Activated CD8-positive, alpha-beta memory T cell treated with anti-CD3 and anti-CD28 coated beads for 4 hours (primary cell): ENCODE data around the gene P2RX1.

Experiments used
- DNase-seq, 2 donors: peaks; one replicate each; pipeline ENCODE4 v3.0.0-alpha.2; 2020; ENCODE audit warnings: low read depth in 2 of 2

The P2RX1 gene

DNA sequence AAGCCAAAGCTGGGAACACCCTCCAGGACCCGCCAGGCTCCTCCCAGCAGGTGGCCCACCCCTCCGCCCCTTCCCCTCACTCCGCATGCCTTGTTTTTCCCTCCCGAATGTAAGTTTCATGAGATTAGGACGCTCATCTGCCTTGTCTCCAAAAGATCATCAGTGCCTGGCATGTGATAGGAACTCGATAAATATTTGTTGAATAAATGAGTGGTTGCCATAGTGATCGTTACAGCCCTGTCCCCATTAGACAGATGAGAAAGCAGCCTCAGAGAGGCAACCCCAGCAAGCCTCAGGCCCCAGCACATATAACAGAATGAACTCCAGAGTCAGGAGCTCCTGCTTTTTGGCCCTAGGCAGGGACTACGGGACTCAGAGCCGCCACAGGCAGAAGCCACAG, 28.5 kb downstream of the P2RX1 start:
- no peak for DNase-seq

DNA sequence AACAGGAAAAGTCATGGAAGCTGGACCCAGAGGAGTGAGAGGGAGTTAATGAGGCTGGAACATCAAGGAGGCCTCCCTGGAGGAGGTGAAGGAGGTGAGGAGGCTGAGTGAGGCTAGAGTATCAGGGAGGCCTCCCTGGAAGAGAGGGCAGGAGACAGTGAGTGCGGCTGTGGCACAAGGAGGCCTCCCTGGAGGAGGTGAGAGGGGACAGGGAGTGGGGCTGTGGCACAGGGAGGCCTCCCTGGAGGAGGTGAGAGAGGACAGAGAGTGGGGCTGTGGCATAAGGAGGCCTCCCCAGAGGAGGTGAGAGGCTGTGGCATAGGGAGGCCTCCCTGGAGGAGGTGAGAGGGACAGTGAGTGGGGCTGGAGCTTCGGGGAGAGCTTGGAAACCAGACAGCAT, 28.9 kb downstream of the P2RX1 start:
- no peak for DNase-seq

DNA sequence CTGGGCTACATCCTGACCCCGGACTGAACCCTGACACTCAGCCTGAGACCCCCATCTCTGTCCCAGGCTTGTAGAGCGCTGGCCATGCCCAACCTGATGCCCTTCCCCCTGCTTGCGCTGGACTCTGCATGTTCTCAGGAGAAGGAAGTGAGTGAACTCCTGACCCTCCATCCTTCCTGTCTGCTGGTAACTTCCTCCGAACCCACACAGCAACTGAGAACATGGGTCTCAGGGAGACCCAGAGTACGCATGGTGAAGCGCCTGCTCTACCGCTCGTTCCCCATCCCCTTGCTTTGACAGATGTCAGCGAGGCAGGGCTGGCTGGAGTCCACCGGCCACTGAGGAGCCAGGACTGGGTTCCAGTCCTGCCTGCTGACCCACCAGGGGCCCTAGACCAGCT, 29.5 kb downstream of the P2RX1 start:
- no peak for DNase-seq

DNA sequence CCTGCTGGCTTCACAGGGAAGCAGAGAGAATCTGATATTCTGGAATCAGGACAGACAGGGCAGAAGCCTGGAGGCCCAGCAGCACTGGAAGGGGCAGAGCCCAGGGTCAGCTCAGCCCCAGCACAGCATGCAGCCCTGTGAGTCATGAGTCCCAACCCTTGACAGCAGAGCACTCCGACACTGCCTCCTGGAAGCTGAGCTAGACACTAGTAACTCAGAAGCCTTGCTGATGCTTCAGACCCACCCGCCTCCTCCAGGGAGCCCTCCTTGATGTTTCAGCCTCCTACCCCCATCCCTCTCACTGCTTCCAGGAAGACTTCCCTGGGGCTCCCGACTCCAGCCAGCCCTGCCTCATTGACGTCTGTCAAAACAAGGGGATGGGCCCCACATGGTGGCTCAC, 30.3 kb downstream of the P2RX1 start:
- DNase-seq, result no peak

DNA sequence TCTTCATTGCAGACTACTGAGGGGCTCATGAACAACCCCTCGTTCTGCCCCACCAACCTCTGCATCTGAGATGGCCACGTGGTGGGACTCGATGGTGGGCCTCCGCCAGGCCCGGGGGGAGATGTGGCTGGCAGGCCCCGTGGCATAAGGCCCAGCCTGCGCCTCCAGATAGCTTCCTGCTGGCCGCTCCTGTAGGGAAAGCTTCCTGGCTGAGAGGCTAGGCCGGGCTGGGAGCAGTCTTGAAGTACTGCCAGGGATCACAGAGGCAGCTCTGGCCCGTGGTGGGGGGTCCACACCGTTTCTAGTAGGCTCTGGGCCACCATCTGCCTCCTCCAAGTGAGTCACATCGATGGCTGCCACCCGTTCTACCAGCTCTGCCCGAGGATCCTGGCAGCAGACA, 31.0 kb downstream of the P2RX1 start:
- DNase-seq, result no peak

DNA sequence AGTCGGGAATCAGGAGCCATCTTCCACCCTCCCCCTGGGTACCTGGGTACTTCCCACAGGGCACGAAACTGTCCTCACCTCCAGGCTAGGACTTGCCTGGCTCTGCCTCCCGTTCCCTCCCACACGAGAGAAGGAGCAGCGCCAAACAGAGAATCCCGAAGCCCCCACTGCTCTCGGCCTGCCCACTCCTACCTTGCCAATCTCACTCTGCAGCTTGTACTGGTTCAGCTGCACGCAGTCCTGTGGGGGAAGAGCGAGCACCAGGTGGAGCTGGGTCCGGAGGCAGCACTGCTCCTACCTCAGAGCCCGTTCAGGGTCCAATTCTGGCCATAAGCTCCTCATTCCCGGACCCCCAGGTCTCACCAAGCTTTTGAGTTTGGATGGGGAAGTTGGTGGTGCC, 32.1 kb downstream of the P2RX1 start:
- DNase-seq, result no peak

DNA sequence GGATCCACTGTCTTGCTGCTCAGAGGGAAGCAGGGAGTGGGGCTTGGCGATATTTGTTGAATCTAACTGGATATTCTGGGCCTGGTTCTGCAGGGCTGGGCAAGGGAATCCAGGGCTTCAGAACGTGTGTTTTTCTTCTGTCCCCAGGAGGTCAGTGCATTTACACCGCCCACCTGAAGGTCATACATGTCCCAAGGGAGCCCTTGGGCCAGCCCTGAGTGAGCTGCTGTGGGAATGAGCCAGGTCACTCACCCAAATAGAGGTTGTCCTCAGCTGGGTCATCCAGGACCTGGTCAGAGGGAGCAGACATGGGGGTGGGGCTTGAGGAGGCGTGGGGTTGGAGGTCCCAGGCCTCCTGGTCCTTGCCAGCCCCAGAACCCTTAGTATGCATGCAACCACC, 34.0 kb downstream of the P2RX1 start:
- no peak for DNase-seq

DNA sequence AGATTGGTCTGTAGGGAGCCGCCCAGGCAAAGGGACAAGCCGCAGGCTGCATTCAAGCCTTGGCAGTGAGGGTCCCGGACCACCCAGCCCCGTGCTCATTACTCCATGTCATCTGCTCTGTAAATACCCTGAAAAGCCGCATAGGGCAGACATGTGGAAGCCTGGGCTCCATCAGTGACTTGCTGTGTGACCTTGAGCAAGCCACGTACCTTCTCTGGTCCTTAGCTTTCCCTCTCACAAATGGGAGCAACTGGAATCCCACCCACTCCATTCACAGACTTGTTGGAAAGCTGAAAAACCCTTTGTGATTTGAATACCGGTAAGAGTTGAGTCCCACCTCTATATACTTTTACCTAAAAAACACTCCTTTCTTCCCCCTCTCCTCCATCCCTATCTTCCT, 35.3 kb downstream of the P2RX1 start:
- DNase-seq, result no peak

DNA sequence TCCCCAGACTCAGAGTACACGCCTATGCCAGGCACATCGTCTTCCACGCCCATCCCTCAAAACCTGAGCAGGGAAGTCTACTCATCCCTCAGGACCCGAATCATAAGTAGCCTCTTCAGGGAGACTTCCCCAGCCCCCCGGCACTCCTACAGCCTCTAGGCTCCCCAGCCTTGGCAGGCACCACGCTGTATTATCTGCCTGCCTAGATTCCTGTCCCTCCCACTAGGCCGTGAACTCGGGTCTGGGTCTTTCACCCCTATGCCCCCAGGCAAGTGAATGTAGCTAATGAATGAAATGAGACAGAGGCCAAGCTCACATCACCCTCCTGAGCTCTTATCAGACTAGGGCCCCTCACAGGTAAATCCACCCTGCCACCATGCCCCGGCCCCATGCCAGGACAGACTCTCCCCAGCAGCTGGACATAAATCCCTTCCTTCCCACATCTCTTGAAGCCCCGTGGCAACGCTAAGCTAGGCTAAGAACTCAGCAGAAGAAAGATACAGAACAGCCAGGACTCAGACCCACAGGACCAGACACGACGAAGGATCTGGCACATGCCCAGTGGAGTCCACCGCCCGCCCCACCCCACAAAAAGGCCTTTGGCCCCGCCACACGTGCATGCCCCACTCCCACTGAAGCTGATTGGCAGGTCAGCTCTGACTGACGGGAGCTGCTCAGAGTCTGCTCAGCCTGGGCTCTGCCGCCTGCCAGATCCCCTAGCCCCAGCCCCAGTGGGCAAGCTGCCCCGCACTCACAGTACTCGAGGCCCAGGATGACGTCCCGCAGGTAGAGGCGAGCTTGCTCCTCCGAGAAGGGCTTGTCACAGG, 36.5 kb downstream of the P2RX1 start:
- no peak for DNase-seq

DNA sequence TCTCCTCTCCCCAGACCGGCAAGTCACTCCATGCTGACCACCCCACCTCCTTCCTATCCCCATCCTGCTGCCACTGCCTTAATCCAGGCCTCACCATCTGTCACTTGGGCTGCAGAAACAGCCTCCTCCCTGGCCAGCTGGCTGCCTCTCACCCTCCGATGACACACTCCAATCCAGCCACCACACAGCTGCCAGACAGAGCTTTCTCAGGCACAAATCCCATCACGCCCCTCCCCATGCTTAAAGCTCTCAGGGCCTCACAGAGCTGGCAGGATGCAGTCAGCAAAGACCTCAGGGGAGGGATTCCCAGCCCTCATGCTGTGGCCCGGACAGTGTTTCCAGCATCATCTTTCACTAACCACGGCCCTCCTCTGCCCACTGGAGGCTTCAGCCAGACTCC, 37.1 kb downstream of the P2RX1 start:
- DNase-seq, result no peak

DNA sequence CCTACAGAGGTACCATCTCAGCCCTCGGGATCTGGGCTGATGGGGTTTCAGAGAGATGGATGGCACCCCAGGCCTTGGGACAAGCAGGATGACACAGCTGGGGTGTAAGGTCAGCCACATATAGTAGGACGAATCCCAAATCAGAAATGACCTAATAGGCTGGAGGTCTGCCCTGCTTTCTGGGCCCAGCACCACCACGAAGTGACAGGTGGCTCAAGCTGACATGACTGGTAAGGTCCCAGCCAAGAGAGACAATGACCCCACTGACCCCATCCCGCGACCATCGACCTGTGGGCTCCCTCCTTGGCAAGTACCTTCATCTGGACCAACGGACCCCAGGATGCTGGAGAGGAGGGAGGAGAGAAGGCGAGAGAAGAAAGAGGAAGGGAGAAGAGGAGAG, 39.0 kb downstream of the P2RX1 start:
- no peak for DNase-seq

DNA sequence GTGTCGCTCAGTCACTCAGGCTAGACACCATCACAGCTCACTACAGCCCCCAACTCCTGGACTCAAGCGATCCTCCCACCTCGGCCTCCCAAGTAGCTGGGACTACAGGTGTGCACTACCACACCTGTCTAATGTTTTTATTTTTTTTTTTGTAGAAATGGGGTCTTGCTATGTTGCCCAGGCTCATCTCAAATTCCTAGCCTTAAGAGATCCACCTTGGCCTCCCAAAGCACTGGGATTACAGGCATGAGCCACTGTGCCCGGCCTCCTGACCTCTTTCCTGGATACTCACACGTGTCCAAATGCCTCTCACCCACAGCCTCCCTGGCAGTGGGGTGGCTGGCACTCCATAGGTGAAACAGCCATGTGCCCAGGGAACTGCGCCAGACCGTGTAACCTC, 40.9 kb downstream of the P2RX1 start:
- no peak for DNase-seq

DNA sequence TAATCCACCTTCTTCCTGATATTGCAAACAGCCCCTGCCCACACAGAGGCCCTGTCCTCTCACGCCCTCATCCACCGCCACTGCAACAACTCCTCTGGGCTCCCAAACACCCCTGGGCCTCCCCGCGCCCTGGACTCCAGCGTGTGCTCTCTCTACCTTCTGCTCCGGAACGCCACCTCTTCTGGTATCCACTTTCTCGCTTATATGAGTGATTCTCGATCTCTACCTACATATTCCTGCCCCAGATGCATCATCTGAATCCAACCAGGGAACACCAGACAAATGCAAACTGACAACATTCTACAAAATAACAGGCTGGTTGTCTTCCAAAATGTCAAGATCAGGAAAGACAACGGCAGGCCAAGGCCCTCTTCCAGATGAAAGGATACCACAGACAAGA, 42.4 kb downstream of the P2RX1 start:
- DNase-seq, result no peak

DNA sequence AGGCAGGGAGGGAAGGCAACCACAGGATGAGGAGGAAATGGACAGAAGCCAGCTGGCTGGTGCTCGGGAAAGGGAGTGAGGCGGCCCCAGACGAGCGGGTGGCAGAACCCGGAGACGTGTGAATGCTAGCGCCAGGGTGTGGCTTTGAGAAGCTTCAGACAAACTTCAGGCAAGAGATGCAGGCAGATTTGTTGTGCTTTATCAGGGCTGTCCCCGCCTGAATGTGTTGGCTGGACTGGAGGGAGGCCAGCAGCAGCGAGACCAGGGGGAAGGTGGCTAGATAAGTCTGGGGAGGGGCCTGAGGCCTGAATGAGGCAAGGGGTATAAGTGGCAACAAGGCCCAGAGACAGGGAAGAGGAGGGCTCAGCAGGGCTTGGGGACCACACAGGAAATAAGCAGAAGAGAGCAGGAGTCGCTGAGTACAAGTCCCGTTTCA, 45.4 kb downstream of the P2RX1 start:
- no peak for DNase-seq

DNA sequence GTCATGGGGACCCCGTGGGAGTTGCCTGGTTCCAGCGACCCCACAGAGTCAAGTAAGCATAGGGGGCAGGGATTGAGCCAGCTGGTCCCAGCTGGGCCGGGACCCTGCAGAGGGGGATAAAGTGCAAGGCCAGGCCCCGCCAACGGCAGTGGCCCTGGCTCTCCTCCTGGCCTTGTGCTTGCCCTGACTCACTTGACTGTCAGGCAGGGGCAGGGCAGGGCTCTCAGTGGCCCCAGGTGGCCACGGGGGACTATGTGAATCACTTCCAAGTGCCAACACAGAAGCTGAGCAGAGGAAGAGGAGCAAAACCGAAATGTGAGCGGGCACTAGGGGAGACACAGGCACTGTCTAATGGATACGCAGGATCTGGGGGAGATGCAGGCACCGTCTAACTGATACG, 48.7 kb downstream of the P2RX1 start:
- no peak for DNase-seq

DNA sequence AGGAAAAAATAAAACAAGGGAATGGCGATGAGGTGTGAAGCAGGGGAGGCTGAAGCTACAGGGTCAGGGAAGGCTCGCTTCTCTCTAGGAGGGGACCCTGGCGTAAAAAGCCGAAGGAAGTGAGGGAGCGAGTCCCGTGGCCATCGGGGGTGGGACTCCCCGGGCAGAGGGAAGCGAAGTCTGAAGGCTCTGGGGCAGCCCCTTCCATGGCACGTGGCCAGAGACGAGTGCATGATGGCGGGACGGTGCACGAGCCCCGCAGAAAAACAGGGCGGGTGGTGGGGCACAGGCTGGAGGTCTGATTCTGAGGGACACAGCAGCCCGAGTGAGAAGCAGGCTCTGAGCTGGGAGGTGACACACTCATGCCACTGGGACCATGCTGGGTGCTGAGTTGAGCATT, 49.2 kb downstream of the P2RX1 start:
- no peak for DNase-seq

DNA sequence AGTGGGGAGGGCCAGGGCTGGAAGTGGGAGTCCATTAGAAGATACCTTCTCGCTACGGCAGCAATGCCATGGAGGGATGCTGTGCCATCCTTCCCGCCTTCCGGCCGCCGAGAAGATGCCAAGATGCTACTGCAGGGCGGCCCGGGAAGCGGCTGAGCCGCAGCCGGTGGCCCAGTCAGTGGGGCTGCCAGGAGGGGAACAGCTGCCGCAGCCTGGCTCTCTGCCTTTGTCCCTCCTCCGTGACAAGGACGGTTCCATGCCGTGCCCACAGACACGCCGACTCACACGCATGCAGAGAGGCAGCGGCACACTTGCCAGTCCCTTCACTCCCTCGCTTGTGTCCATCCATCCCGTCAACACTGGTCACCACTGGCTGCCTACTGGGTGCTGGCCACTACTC, 50.0 kb downstream of the P2RX1 start:
- no peak for DNase-seq

DNA sequence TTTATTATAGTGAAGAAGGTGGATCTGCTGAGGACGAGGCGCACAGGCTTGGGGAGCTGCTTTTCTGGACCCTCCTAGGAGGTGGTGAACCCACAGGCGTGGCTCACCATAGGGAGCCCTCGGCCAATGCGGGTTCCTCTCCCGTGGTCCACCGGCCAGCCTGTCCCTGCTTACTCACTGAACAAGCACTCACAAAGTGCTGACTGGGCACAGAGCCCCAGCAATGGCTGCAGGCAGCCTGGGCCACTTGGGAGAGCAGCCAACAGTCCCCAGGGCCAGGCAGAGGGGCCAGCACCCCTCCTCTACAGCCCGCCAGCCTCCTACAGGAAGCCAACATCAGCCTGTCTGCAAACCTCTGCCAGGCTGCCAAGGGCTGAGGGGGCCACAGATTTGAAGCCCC, 51.1 kb downstream of the P2RX1 start:
- DNase-seq, result no peak

DNA sequence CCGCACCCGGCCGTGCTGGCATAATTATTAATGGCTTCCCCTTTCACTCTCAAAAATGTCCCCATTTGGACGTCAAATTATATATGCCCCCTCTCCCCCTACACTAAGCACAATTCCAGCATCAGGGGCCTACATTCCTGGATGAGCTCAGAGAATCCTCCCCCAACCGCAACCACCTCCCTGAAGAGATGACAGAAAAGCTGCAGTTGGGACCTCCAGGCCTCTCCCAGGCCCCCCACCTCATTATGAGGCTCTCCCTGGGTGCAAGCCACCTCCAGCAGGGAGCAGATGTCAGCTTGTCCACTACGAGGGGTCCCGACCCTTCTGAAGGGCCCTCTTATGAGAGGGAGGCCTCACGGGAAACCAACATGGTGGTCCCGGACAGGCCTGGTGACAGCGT, 51.7 kb downstream of the P2RX1 start:
- no peak for DNase-seq

DNA sequence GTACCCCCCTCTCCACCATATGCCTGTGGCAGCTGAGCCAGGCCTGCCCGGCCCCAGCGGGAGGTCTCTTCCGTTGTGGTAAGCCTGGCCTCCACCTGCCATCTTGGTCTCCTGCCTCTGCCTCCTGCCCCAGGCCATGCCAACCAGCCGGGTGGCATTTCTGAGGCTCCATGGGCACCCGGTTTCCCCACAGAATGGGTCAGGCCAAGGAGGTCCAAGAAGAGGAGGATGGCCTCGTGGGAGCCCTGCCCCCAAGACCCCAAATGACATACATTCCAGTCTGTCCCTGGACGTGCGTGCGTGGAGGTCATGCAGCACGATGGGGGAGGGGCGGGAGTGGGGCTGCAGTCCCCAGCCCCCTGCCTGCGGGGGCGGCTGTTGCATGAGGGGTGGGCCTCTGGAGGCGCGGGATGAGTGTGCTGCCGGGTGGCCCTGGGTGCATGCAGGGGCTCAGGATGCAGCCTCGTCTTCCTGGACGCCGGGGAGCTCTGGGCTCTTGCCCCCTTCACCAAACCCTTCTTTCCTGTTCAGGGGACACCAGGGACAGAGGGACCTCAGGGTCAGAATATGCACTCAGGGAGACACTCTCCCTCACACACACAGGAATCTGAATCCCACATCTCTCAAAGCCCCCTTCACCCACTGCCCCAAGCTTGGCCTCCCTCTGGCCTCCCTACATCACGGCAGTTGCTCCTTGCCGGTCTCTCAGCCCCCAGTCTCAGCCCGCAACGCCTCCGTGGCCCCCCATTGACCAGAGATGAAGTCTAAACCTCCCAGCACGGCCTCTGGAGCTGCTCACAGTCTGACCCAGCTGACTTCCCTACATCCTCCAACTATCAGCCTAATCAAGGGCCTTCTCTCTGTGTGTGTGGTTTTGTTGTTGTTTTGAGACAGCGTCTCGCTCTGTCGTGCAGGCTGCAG, 54.2 kb downstream of the P2RX1 start:
- DNase-seq, result no peak

DNA sequence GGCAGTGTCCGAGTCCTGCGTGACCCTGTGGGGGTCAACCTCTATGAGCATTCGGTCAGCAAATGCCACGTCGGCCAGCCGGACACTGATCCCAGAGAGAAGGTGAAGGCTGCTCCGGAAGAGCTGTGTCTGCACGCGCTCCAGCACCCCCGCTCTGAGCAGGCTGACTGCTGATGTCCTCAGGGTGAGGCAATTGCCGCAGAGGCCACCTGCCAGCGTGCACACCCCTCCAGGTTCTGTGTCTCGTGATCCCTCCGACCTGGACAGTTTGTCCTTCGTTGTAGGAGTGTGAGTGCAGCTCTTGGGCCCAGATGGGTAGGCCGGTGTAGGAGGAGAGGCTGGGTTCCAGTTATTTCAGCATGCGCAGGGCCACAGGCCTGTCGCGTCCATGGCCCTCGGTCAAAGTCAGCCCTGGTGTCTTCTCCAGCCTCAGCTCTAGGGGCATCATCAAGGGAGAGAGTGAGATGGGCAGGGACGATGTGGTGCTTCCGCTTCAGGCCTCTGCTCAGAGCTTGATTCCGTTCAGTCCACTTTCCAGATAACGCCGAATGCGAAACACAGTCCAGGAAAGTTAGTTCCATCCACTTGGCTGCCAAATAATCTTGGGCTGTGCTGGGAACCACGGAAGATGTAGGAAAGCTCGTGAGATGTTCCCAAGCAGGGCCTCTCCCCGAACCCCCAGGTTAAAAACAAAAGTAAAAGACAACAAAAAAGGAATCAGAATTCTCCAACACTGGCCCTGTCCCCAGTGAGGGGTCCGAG, 55.1 kb downstream of the P2RX1 start:
- no peak for DNase-seq

DNA sequence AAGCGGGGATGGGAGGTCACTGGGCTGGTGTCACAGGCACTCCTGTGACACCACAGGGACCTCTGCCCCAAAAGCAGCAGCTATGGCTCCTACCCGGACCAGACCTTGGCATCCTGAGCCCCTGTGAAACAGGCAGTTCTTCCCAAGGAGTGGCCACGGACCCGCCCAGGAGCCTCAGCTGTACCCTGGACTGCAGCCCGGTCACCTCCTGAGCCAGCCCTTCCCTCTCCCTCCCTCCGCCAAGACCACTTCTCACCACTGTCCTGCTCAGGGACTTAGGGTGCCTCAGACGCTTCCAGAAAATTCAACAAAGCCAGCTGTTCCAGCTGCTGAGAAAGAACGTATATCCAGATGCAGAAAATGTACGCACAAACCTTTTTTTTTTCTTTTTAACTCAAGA, 56.3 kb downstream of the P2RX1 start:
- no peak for DNase-seq
